ENCODE measurements around the gene GMNN. TPM values are rescaled to one million over a fixed set of nuclear protein-coding genes. Genes with fewer than 3 reads are reported as not detected.

Gene GMNN
- total RNA-seq, 6 donors from 2014 or later, result 6.5 to 10.3 (median 8.9) TPM

- TF ChIP-seq CTCF (IDR thresholded peaks at IDR 0.05), result no peak
- TF ChIP-seq EP300 (IDR thresholded peaks at IDR 0.05), result no peak
- no peak for TF ChIP-seq POLR2AphosphoS5 (IDR thresholded peaks at IDR 0.05)
- TF ChIP-seq POLR2A (IDR thresholded peaks at IDR 0.05), result no peak
- H3K27ac ChIP-seq, result no peak overlapping the region
- peaks cover 0 to 34% (median 6%) of the 10 kb centered on the region in 4 donors for H3K36me3 ChIP-seq
Observed at GRCh38 chr6:24833711-24834386, 59.1 kb downstream of the GMNN start.

More at GRCh38 chr6:24833711-24834386, 59.1 kb downstream of the GMNN start:
- ATAC-seq (ENCODE audit: low FRiP score in 2 of 2) (no peak), DNase-seq (no peak)
- peaks cover 0 to 9% (median 3%) of the 10 kb centered on the region in 4 donors for H3K4me1 ChIP-seq
- no peak overlapping the region for H3K4me3 ChIP-seq
- no peaks in the 10 kb centered on the region for H3K9me3 ChIP-seq
- H3K27me3 ChIP-seq, result no peaks in the 10 kb centered on the region
- WGBS, 2 donors, result 94 to 98% methylated on average over 4 of the region's 4 CpGs

Other genes starting within 250 kb of the GMNN start
- 1 to 10 TPM in 5 of 6 donors, under 1 TPM in 1; 0.26 to 5.1 (median 2.3) TPM for gene KIAA0319, start 128.7 kb upstream of the GMNN start, total RNA-seq
- gene TDP2, start 108.0 kb upstream of the GMNN start, total RNA-seq, result 100 to 1,000 TPM in 1 of 6 donors, 10 to 100 TPM in 5; 33.8 to 101 (median 37.0) TPM
- gene ACOT13, start 107.9 kb upstream of the GMNN start, total RNA-seq, result 10 to 100 TPM in 3 of 6 donors, 1 to 10 TPM in 3; 5.2 to 20.2 (median 10.5) TPM
- gene C6orf62, start 55.8 kb upstream of the GMNN start, total RNA-seq, result 100 to 1,000 TPM in 2 of 6 donors, 10 to 100 TPM in 4; 41.9 to 131 (median 95.3) TPM
- gene ARMH2, start 24.0 kb downstream of the GMNN start, total RNA-seq, result 1 to 10 TPM in 2 of 6 donors, under 1 TPM in 1, not detected in 3; 0.76 to 2.4 (median 1.7) TPM
- gene RIPOR2, start 161.0 kb downstream of the GMNN start, total RNA-seq, result 10 to 100 TPM; 25.3 to 67.1 (median 48.3) TPM

Measured in upper lobe of left lung (tissue), 6 donors.